Upper lobe of right lung (tissue), 1 donor: ENCODE measurements around the gene NCOA5. TPM values are rescaled to one million over a fixed set of nuclear protein-coding genes. Genes with fewer than 3 reads are reported as not detected.

Experiments used
- ATAC-seq: fragments of 200-7000 bp; cut with Tn5 transposase; one replicate; pipeline ENCODE4 v1.9.1; 2020; ENCODE audit warnings: mild to moderate bottlenecking, moderate library complexity
- DNase-seq: peaks from one replicate; pipeline ENCODE4 v3.0.0-alpha.2; 2020
- H3K27ac ChIP-seq: fragments of 200-600 bp; one replicate; pipeline ENCODE4 v1.8.0; 2022
- H3K27me3 ChIP-seq: fragments of 200-600 bp; one replicate; pipeline ENCODE4 v1.8.0; 2022; ENCODE audit warnings: mild to moderate bottlenecking
- H3K36me3 ChIP-seq: fragments of 200-600 bp; one replicate; pipeline ENCODE4 v1.8.0; 2022
- H3K4me1 ChIP-seq: fragments of 200-600 bp; one replicate; pipeline ENCODE4 v1.8.0; 2022
- H3K4me3 ChIP-seq: fragments of 200-600 bp; one replicate; pipeline ENCODE4 v1.8.0; 2022; ENCODE audit warnings: mild to moderate bottlenecking
- H3K9me3 ChIP-seq: fragments of 200-600 bp; one replicate; pipeline ENCODE4 v1.8.0; 2022
- intact Hi-C: fragments of 100-400 bp; cut with DNase I; formaldehyde crosslinking; loops from one replicate; pipeline ENCODE4 v1.11.0; 2022
- total RNA-seq: library from RNA; stranded (reverse); fragmentation: NEBNext Ultra II Directional; extraction: Animal tissue kit (Norgen Biotek cat#: 25700); gene quantifications from one replicate; pipeline ENCODE4 v1.2.1, GENCODE V29; 2021
- TF ChIP-seq, protein P1 (sequence below): fragments of 200-600 bp; IDR thresholded peaks from one replicate; pipeline ENCODE4 v1.8.0; 2022; ENCODE audit warnings: antibody characterized with exemption
- donor health status: DM: no; HTN: yes; CAD: no; lungs with severe emphysema.

The NCOA5 gene
- total RNA-seq, 1 donor from 2014 or later: 28.7 TPM

DNA sequence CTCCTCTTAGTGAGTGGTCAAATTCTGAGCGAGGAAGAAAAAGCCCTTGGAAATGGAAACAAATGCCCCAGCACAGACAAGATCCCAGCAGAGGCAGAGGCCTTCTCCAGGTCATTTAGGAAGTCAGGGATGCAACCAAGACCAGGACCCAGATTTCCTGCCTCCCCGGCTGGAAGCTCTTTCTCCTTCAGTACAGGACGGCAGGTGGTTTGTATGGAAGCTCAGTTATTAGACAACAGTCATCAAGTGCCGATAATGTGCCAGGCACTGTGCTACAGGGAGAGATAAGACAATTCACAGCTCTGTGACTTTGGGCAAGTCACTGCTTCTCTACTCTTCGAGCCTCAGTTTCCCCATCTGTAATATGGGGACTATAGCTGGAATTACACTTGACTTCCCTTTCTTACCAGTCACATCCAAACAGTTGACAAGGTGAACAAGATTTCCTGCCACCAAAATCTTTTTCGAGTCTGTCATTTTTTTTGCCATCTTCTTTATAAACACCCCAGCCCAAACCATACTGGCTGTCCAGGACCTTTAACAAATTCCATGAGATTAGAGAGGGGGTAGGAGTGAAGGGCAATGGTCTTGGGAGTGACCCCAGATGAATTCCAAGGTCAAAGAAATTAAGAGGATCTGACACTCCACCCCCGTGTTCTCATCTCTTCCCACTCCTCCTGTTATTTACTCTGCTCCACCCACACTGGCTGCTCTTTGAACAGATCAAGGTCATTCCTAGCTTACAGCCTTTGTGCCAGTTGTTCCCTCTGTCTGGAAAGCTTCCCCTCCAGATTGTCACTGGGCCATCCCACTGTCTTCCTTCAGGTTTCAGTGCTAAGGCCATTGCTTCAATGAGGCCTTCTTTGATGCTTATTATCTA, 75.0 kb downstream of the NCOA5 start:
- Histone ChIP-seq H3K36me3 (no peaks in the 10 kb centered on the region), H3K4me3 (no peak overlapping the region), H3K27ac (no peak overlapping the region), H3K27me3 (peaks cover 63% of the 10 kb centered on the region), H3K4me1 (peaks cover 13% of the 10 kb centered on the region), H3K9me3 (no peaks in the 10 kb centered on the region)
- ATAC-seq (no peak), DNase-seq (no peak)
- TF ChIP-seq, protein P1, sequence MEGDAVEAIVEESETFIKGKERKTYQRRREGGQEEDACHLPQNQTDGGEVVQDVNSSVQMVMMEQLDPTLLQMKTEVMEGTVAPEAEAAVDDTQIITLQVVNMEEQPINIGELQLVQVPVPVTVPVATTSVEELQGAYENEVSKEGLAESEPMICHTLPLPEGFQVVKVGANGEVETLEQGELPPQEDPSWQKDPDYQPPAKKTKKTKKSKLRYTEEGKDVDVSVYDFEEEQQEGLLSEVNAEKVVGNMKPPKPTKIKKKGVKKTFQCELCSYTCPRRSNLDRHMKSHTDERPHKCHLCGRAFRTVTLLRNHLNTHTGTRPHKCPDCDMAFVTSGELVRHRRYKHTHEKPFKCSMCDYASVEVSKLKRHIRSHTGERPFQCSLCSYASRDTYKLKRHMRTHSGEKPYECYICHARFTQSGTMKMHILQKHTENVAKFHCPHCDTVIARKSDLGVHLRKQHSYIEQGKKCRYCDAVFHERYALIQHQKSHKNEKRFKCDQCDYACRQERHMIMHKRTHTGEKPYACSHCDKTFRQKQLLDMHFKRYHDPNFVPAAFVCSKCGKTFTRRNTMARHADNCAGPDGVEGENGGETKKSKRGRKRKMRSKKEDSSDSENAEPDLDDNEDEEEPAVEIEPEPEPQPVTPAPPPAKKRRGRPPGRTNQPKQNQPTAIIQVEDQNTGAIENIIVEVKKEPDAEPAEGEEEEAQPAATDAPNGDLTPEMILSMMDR: no peak
- intact Hi-C loops: no loop called here

DNA sequence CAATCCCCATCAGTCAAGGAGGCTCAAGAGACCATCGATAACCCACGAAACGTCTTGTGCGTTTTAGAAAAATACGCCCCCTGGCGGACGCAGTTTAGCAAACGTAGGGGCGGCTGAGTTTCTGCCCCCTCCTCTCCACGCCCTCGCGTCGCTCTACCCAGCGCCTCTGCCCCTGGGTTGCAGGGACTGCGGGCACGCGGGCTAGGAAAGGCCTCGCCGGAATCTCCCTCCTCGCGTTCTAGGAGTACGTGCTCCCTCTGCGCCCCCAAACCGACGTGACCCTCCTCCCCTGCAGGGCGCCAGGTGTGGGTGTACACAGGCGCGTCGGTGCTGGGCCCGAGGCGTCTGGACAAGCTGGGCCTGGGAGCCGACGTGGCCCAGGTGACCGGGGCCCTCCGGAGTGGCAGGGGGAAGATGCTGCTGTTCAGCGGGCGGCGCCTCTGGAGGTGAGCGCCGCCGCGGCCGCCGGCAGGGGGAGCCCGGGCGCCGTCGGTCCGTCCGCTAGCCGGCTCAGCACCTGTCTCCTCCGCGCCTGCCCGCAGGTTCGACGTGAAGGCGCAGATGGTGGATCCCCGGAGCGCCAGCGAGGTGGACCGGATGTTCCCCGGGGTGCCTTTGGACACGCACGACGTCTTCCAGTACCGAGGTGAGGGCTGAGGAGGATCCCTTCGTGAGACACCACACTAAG, 75.8 kb downstream of the NCOA5 start:
- Histone ChIP-seq H3K36me3 (no peaks in the 10 kb centered on the region), H3K9me3 (no peaks in the 10 kb centered on the region), H3K4me1 (peaks cover 13% of the 10 kb centered on the region), H3K27me3 (peaks cover 68% of the 10 kb centered on the region), H3K27ac (no peak overlapping the region), H3K4me3 (no peak overlapping the region)
- peak; percentile 82 for DNase-seq
- TF ChIP-seq, protein P1: peak; percentile 67
- ATAC-seq: peak; percentile 85
- intact Hi-C loops: no loop called here

GRCh38 chr20:46013322-46013828, 76.4 kb downstream of the NCOA5 start:
- Histone ChIP-seq H3K27me3 (peaks cover 65% of the 10 kb centered on the region), H3K27ac (no peak overlapping the region), H3K4me1 (peaks cover 13% of the 10 kb centered on the region), H3K4me3 (no peak overlapping the region), H3K9me3 (no peaks in the 10 kb centered on the region), H3K36me3 (no peaks in the 10 kb centered on the region)
- ATAC-seq: no peak
- peak; percentile 63 for DNase-seq
- TF ChIP-seq, protein P1: no peak
- intact Hi-C loops: no loop called here

- intact Hi-C loops: no loop called here
- Histone ChIP-seq H3K27ac (no peak overlapping the region), H3K36me3 (no peaks in the 10 kb centered on the region), H3K27me3 (peaks cover 65% of the 10 kb centered on the region), H3K4me1 (peaks cover 13% of the 10 kb centered on the region), H3K9me3 (no peaks in the 10 kb centered on the region), H3K4me3 (no peak overlapping the region)
- TF ChIP-seq, protein P1: no peak
- DNase-seq (no peak), ATAC-seq (no peak)
These were observed 76.8 kb downstream of the NCOA5 start for GRCh38 chr20:46012921-46013320.

DNA sequence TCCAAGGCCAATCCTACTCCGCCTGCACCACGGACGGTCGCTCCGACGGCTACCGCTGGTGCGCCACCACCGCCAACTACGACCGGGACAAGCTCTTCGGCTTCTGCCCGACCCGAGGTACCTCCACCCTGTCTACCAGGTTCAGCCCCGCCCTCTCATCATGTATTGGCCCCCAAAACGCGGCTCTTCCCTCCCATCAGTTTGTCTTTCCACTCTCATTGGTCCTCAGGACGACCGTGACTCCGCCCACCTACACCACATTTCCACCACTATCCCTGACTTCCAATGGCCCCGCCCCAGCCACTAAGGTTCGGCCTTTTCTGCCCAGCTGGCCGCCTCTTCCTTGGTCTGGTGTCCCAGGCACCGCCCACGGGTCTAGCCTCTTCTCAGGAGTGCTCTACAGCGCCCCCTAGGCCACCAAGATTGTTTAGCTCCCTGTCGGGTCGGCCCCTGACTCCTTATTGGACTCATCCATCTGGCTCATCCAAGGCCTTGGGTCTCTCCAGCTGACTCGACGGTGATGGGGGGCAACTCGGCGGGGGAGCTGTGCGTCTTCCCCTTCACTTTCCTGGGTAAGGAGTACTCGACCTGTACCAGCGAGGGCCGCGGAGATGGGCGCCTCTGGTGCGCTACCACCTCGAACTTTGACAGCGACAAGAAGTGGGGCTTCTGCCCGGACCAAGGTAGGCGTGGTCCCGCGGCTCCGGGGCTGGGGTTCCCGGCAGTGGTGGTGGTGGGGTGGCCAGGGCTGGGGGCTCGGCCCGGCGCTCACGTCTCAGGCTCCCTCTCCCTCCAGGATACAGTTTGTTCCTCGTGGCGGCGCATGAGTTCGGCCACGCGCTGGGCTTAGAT, 77.9 kb downstream of the NCOA5 start:
- Histone ChIP-seq H3K4me3 (no peak overlapping the region), H3K4me1 (peaks cover 13% of the 10 kb centered on the region), H3K27me3 (peaks cover 65% of the 10 kb centered on the region), H3K9me3 (no peaks in the 10 kb centered on the region), H3K36me3 (no peaks in the 10 kb centered on the region), H3K27ac (no peak overlapping the region)
- TF ChIP-seq, protein P1: peak; percentile 23
- peak; percentile 83 for DNase-seq
- intact Hi-C loops: no loop called here
- ATAC-seq: peak; percentile 60
